HPDE6-E6E7 (cell line): ENCODE results near the gene SLC13A3.
"Not testable (repeated sequence)": the region's sequence is repeated elsewhere in the genome, so short reads cannot be mapped to it uniquely, and the experiment has no call there.

ENCODE experiments used
- DNase-seq: peaks from one replicate; pipeline ENCODE4 v3.0.0; 2011; ENCODE audit warnings: missing footprints; ENCODE audit errors: extremely low spot score

Gene SLC13A3

GRCh38 chr20:46681032-46681854, 30.0 kb upstream of the SLC13A3 start:
- DNase-seq: no peak

- no peak for DNase-seq
Observed at GRCh38 chr20:46680684-46681031, 29.4 kb upstream of the SLC13A3 start.

- DNase-seq: no peak
Observed at GRCh38 chr20:46678516-46678915, 27.3 kb upstream of the SLC13A3 start.

- no peak for DNase-seq
Observed at GRCh38 chr20:46677608-46678007, 26.3 kb upstream of the SLC13A3 start.

GRCh38 chr20:46676649-46677316, 25.5 kb upstream of the SLC13A3 start:
- not testable (repeated sequence) for DNase-seq

- DNase-seq: no peak
Observed at GRCh38 chr20:46674253-46675083, 23.2 kb upstream of the SLC13A3 start.

GRCh38 chr20:46673394-46674252, 22.4 kb upstream of the SLC13A3 start:
- no peak for DNase-seq

- DNase-seq: no peak
Observed at GRCh38 chr20:46672543-46673148, 21.4 kb upstream of the SLC13A3 start.

- DNase-seq: no peak
Observed at GRCh38 chr20:46671866-46672542, 20.7 kb upstream of the SLC13A3 start.

- no peak for DNase-seq
Observed at GRCh38 chr20:46670585-46671584, 19.6 kb upstream of the SLC13A3 start.

- DNase-seq: no peak
Observed at GRCh38 chr20:46670228-46670584, 18.9 kb upstream of the SLC13A3 start.

- DNase-seq: no peak
Observed at GRCh38 chr20:46666818-46667515, 15.7 kb upstream of the SLC13A3 start.

- DNase-seq: no peak
Observed at GRCh38 chr20:46666306-46666705, 15.0 kb upstream of the SLC13A3 start.

GRCh38 chr20:46665602-46666001, 14.3 kb upstream of the SLC13A3 start:
- DNase-seq: no peak

GRCh38 chr20:46663531-46663930, 12.3 kb upstream of the SLC13A3 start:
- no peak for DNase-seq

- no peak for DNase-seq
Observed at GRCh38 chr20:46661659-46662058, 10.4 kb upstream of the SLC13A3 start.

GRCh38 chr20:46660487-46660886, 9.2 kb upstream of the SLC13A3 start:
- DNase-seq: no peak

GRCh38 chr20:46657618-46658017, 6.4 kb upstream of the SLC13A3 start:
- DNase-seq: no peak

- DNase-seq: no peak
Observed at GRCh38 chr20:46657137-46657536, 5.9 kb upstream of the SLC13A3 start.
